GM23248 (cell line): Measurements from ENCODE around the gene PLEKHG5. TPM values are rescaled to one million over a fixed set of nuclear protein-coding genes. Genes with fewer than 3 reads are reported as not detected.

Source experiments
- DNase-seq: peaks from one replicate; pipeline ENCODE4 v3.0.0-alpha.2; 2015
- H2AFZ ChIP-seq: fragments of 200-600 bp; sonication (generic); 2 replicates; pipeline ENCODE4 v1.6.1; 2016; ENCODE audit warnings: antibody characterized with exemption
- H3F3A ChIP-seq: fragments of 200-600 bp; sonication (generic); 2 replicates; pipeline ENCODE4 v1.6.1; 2016; ENCODE audit warnings: mild to moderate bottlenecking, antibody characterized with exemption, mixed run types; ENCODE audit not compliant: insufficient read depth
- H3K27ac ChIP-seq: fragments of 200-600 bp; sonication (generic); 2 replicates; pipeline ENCODE4 v1.5.1; 2016; ENCODE audit warnings: mild to moderate bottlenecking
- H3K27me3 ChIP-seq: fragments of 200-600 bp; sonication (generic); replicated peaks from 2 replicates; pipeline ENCODE4 v1.6.1; 2016; ENCODE audit warnings: mild to moderate bottlenecking; ENCODE audit not compliant: insufficient read depth
- H3K36me3 ChIP-seq: fragments of 200-600 bp; sonication (generic); 2 replicates; pipeline ENCODE4 v1.6.1; 2016; ENCODE audit warnings: low read depth, mild to moderate bottlenecking
- H3K4me1 ChIP-seq: fragments of 200-600 bp; sonication (generic); 2 replicates; pipeline ENCODE4 v1.6.1; 2016; ENCODE audit warnings: mild to moderate bottlenecking; ENCODE audit not compliant: insufficient read depth
- H3K4me2 ChIP-seq: fragments of 200-600 bp; sonication (generic); one replicate; pipeline ENCODE4 v1.6.1; 2016; ENCODE audit warnings: mild to moderate bottlenecking; ENCODE audit not compliant: unreplicated experiment
- H3K4me3 ChIP-seq: fragments of 200-600 bp; sonication (generic); 2 replicates; pipeline ENCODE4 v1.5.1; 2016; ENCODE audit warnings: mild to moderate bottlenecking
- H3K79me2 ChIP-seq: fragments of 200-600 bp; sonication (generic); 2 replicates; pipeline ENCODE4 v1.6.1; 2016; ENCODE audit warnings: mild to moderate bottlenecking; ENCODE audit not compliant: insufficient read depth
- H3K9ac ChIP-seq: fragments of 200-600 bp; sonication (generic); 2 replicates; pipeline ENCODE4 v1.6.1; 2016; ENCODE audit warnings: mild to moderate bottlenecking
- H3K9me2 ChIP-seq: fragments of 200-600 bp; sonication (generic); 2 replicates; pipeline ENCODE4 v1.6.1; 2016; ENCODE audit warnings: mixed run types, mild to moderate bottlenecking, moderate library complexity; ENCODE audit not compliant: insufficient read depth
- H3K9me3 ChIP-seq: fragments of 200-600 bp; sonication (generic); one replicate; pipeline ENCODE4 v1.6.1; 2017; ENCODE audit warnings: low read depth
- H4K20me1 ChIP-seq: fragments of 200-600 bp; sonication (generic); 2 replicates; pipeline ENCODE4 v1.6.0; 2016; ENCODE audit not compliant: insufficient read depth
- EZH2 ChIP-seq: fragments of 200-600 bp; sonication (generic); IDR thresholded peaks from 2 replicates; pipeline ENCODE4 v1.6.1; 2018; ENCODE audit warnings: antibody characterized with exemption, mild to moderate bottlenecking; ENCODE audit not compliant: insufficient read depth, poor library complexity, severe bottlenecking
- EZH2phosphoT487 ChIP-seq: fragments of 200-600 bp; sonication (generic); IDR thresholded peaks from 2 replicates; pipeline ENCODE4 v1.6.1; 2018; ENCODE audit warnings: antibody characterized with exemption, moderate library complexity, mild to moderate bottlenecking, low read depth; ENCODE audit not compliant: insufficient read depth
- WGBS, 2 experiments: methylation state at CpG; one replicate each; pipeline ENCODE4 v1.1.6; 2015 to 2017; ENCODE audit warnings: low lambda C conversion rate in 2 of 2, low coverage in 1 of 2; ENCODE audit errors: missing lambda C conversion rate in 2 of 2; 5-methylcytosine and 5-hydroxymethylcytosine counted together
- in situ Hi-C: fragments of 300-500 bp; cut with MboI; formaldehyde crosslinking; loops from 2 replicates; pipeline ENCODE4 v1.15.0; 2020
- polyA plus RNA-seq: library from polyadenylated mRNA; unstranded; fragments of >200 nt; fragmentation: Nextera tagmentation; extraction: Ambion mirVana; gene quantifications from 2 replicates; pipeline ENCODE4 v1.2.1, GENCODE V29; 2016
- total RNA-seq: library from RNA; depleted of rRNA; stranded (reverse); fragments of >200 nt; shearing (Covaris generic); gene quantifications from 2 replicates; pipeline ENCODE4 v1.2.3, GENCODE V29; 2014

Gene PLEKHG5
- total and polyA plus RNA-seq, 2 experiments from 2014 or later, result 2.8 to 7.6 TPM

DNA sequence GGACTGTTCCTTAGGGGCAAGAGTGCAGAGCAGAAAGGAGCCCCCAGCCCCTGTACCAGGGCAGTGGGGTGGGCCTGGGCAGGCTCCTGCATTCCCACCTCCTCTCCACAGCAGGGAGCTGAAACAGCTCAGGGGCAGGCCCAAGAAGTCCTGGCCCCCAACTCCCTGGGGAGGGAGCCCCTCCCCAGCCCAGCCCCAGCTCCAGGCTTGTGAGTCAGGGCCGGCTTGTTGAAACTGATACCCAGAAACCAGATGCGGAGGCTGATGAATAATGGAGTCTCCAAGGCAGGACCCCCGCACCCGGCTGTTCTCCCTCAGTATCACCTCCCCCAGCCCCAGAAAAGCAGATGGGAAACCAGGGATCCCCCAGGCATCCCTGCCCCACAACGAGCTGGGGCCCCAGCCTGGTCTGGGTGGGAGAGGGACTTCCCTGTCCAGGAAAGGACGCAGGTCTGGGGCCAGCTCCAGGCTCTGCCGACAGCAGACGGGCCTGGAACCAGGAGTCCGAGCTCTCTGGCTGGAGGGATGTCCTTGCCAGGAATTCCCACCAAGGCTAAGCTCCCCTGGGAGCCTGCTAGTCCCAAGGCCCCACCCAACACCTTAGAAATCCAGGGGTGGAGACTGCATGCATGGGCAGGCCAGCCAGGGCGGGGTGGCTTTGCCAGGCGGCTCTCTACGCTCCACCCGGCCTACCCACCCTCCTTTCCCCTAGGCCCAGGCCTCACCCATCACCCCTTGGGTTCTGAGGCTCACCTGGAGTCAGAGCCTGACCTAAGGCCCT is 2.7 kb downstream of the PLEKHG5 start:
- no peak overlapping the region for H3K4me3 ChIP-seq
- no peak for DNase-seq
- H3F3A ChIP-seq, result peaks cover 15% of the 10 kb centered on the region; the same call in 1 of the 2 replicates
- H3K9me3 ChIP-seq, result no peaks in the 10 kb centered on the region
- 77% methylated on average over 12 to 13 of the region's 13 CpGs for WGBS, 2 experiments
- H3K27ac ChIP-seq, result no peak overlapping the region
- H3K79me2 ChIP-seq, result no peaks in the 10 kb centered on the region
- H2AFZ ChIP-seq, result no peak overlapping the region
- in situ Hi-C loops, result no loop called here
- H3K4me1 ChIP-seq, result peaks cover 16% of the 10 kb centered on the region
- H3K9ac ChIP-seq, result no peak overlapping the region
- no peak overlapping the region for H3K4me2 ChIP-seq
- TF ChIP-seq EZH2phosphoT487 (no peak), EZH2 (no peak)
- H4K20me1 ChIP-seq, result no peaks in the 10 kb centered on the region
- H3K36me3 ChIP-seq, result no peaks in the 10 kb centered on the region
- H3K27me3 ChIP-seq, result no peaks in the 10 kb centered on the region
- no peaks in the 10 kb centered on the region for H3K9me2 ChIP-seq

DNA sequence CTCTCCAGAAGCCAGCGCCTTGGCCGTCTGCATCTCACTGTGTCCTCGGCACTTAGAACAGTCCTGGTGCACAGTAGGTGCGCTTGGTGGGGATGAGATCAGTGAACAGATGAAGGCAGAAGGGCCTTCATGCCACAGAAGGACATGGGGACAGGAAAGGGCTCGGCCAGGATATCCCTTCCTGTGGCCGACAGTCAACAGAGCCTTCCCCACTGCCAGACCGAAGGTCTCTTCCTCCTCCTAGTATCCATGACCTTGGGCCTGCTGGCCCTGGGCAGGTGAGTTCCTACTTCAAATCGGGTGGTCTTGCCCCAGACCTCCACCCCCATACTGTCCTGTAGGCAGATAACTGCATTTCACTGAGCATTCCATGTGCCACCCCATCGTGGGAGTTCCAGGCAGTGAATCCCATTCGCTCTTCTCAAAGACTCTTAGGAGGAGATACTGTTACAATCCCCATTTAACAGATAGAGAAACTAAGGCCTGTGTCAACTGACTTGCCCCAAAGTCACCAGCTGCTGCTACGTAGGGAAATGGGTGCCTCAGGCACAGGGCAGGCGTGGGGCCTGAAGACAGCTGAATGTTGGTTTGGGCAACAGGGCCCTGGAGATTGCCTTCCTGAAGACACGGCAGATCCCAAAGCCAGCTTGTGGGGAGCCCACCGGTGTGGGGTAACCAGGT is 3.5 kb downstream of the PLEKHG5 start:
- Histone ChIP-seq H3K4me1 (peaks cover 16% of the 10 kb centered on the region), H2AFZ (no peak overlapping the region), H3K9me2 (no peaks in the 10 kb centered on the region), H3K79me2 (no peaks in the 10 kb centered on the region), H3F3A (peaks cover 11% of the 10 kb centered on the region; the same call in 1 of the 2 replicates), H3K36me3 (no peaks in the 10 kb centered on the region), H3K27ac (no peak overlapping the region), H3K4me2 (no peak overlapping the region), H4K20me1 (no peaks in the 10 kb centered on the region), H3K9me3 (no peaks in the 10 kb centered on the region), H3K9ac (no peak overlapping the region), H3K4me3 (no peak overlapping the region), H3K27me3 (no peaks in the 10 kb centered on the region)
- in situ Hi-C loops, result no loop called here
- TF ChIP-seq EZH2phosphoT487, result no peak
- no peak for TF ChIP-seq EZH2
- no peak for DNase-seq
- WGBS, 2 experiments, result 91 to 93% methylated on average over 14 of the region's 14 CpGs

DNA sequence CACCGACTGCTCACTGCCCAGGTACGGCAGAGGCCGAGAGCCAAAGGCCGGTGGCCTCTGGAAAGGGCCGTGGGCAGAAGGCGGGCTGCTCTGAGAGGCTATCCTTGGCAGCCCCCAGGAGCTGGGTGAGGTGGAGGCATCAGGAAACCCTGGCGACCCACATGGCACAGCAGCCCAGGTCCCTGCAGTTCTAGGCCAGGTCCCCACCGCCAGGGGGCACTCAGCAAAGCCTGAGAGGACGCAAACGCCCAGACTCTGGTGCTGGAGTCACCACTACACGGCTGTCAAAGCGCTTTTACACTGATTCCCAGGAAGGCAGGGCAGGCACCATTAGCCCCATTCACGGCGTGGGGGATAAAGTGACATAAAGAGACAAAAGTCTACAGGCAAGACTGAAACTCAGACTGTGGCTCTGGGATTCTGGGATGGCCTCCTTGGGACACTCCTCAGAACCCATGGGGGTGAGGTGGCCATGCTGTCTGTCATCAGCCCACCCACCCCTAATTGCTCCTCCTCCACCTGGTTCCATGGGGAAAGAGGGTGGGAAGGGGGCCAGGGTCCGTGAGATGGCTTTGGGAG is 4.9 kb downstream of the PLEKHG5 start:
- H3K79me2 ChIP-seq, result no peaks in the 10 kb centered on the region
- no peaks in the 10 kb centered on the region for H4K20me1 ChIP-seq
- TF ChIP-seq EZH2 (no peak), EZH2phosphoT487 (no peak)
- no peak overlapping the region for H3K4me2 ChIP-seq
- no peaks in the 10 kb centered on the region for H3K9me3 ChIP-seq
- no peaks in the 10 kb centered on the region for H3K27me3 ChIP-seq
- H3K36me3 ChIP-seq, result no peaks in the 10 kb centered on the region
- no peak overlapping the region for H3K4me3 ChIP-seq
- 0 to 3% methylated on average over 14 to 15 of the region's 15 CpGs for WGBS, 2 experiments
- no peak overlapping the region for H2AFZ ChIP-seq
- no peaks in the 10 kb centered on the region for H3K9me2 ChIP-seq
- H3K9ac ChIP-seq, result no peak overlapping the region
- in situ Hi-C loops, result no loop called here
- peak; percentile 93 for DNase-seq
- H3K27ac ChIP-seq, result no peak overlapping the region
- H3F3A ChIP-seq, result peaks cover 7% of the 10 kb centered on the region; the same call in 1 of the 2 replicates
- H3K4me1 ChIP-seq, result peaks cover 8% of the 10 kb centered on the region

- H3K4me3 ChIP-seq, result peak overlapping the region; percentile 68
- WGBS, 2 experiments, result 5 to 7% methylated on average over 15 to 43 of the region's 80 CpGs
- H3K27ac ChIP-seq, result no peak overlapping the region
- H3K4me2 ChIP-seq, result peak overlapping the region; percentile 34
- no peaks in the 10 kb centered on the region for H3K79me2 ChIP-seq
- no peaks in the 10 kb centered on the region for H3K27me3 ChIP-seq
- no peak for TF ChIP-seq EZH2phosphoT487
- no peak for TF ChIP-seq EZH2
- peak; percentile 45 for DNase-seq
- H3K36me3 ChIP-seq, result no peaks in the 10 kb centered on the region
- no peaks in the 10 kb centered on the region for H3K9me2 ChIP-seq
- H4K20me1 ChIP-seq, result no peaks in the 10 kb centered on the region
- in situ Hi-C loops, result no loop called here
- no peaks in the 10 kb centered on the region for H3F3A ChIP-seq
- no peaks in the 10 kb centered on the region for H3K9me3 ChIP-seq
- H2AFZ ChIP-seq, result peak overlapping the region; percentile 61
- H3K4me1 ChIP-seq, result no peaks in the 10 kb centered on the region
- peak overlapping the region; percentile 58; the same call in 1 of the 2 replicates for H3K9ac ChIP-seq
Measured at GRCh38 chr1:6485168-6486101, 6.0 kb downstream of the PLEKHG5 start.
